ENCODE results near the gene KRT6B.

The KRT6B gene

GRCh38 chr12:52435659-52435999 is 16.3 kb downstream of the KRT6B start:
- DNase-seq = no peak

DNA sequence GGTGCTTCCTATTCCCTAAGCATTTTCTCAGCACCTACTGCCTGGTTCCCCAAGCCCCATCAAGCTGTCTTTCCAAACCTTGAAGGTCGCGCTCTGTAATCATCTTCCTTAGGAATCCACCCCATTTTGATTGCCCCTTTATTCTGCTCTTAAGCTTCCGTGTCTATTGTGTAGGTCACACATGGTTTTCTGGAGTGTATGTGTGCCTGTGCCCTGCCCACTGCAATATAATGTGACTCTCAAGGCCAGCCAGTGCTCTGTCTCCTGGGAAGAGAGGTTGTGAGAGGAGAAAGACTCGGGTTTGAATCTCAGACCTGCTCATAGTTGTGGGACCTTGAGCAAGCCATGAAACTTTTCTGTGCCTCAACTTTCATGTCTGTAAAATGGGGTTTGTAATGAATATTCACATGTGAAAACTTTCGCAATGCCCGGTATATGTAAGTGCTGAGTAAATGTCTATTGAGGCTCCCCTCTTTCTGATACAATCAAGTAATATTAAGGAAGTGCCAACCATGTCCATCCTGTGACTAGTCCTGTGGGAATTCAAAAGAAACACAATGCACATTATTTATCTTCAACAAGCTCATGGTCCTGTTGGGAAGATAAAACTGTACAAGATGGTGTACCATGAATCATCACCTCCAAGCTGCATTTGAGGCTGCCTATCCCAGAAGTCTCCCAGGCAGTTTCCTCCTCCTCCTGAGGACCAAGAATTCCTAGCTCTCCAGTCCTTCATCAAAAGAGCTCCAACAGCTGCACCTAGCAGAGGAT is 17.0 kb downstream of the KRT6B start:
- DNase-seq = no peak

GRCh38 chr12:52434081-52434733 is 17.7 kb downstream of the KRT6B start, which contains the start of gene KRT75:
Gene KRT75, minus strand, starts transcription at chr12:52434371. Its CDS starts 67 bp downstream, at chr12:52434304.
- no peak for DNase-seq

- DNase-seq = no peak
Measured at GRCh38 chr12:52433501-52434080, 18.4 kb downstream of the KRT6B start.

GRCh38 chr12:52432559-52433207 is 19.3 kb downstream of the KRT6B start:
- DNase-seq = no peak

DNA sequence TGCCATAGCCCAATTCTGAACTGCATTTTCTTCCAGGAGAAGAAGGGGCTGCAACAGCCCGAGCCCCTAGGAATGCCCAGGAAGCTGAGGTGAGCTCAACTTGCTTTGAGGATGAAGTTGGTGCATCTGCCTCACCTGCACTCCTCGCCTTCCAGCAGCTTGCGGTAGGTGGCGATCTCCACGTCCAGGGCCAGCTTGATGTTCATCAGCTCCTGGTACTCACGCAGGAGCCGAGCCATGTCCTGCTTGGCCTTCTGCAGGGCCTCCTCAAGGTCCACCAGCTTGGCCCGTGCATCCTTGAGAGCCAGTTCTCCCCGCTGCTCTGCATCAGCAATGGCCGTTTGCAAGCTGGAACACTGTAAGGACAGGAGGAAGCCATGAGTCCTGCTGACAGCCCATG is 23.8 kb downstream of the KRT6B start:
- DNase-seq = no peak

DNA sequence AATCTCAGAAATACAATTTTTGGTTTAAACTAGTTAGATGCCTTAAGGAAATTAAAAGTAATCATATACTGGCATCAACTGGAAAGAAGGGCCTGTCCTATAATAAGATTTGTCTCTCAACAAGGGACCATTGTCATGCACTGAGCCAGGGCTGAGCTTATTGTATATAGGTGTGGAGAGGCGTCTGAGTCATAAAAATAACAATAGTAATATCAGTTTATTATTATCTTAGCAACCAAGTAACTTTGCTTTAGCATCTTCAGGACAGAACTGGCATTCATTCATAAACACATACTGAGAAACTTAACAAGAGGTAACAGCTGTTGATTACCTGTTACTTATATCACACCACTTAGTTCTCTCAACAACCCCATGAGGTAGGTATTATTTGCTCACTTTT is 24.9 kb downstream of the KRT6B start:
- DNase-seq = no peak

DNA sequence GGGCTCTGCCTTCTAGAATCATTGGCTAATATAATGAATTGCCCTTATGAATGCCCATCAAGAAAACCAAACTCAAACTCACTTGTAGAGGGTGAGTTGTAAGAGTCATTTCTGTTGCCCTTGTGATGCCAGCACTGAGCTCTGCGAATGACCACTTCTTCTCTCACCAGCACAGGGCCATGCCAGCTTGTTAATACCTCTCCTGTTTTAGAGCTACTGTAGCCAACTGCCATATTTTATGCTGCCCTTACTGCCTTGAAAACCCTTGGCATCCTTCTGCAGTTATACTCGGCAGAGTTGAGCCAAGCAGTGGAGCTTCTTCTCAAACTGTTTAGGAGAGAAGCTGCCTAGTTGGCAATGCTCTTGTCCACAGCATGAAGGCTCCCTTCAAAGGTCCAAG is 25.9 kb downstream of the KRT6B start:
- no peak for DNase-seq

DNA sequence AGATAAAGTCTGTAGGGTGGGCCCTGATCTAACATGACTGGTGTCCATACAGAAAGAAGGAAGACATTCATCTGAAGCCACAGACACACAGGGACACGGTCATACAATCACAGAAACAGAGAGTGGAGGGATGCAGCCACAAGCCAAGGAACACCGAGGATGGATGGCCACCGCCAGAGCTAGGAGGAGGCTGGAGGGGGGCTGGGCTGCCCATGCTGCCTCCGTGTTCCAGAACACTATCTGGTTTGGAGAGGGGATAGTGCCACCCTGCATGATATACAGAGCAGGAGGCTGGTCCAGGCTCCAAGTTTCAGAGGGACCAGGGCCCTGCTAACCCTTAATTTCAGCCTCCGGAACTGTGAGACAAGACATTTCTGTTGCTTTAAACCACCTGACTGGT is 26.5 kb downstream of the KRT6B start:
- no peak for DNase-seq

GRCh38 chr12:52423661-52424500 is 28.1 kb downstream of the KRT6B start:
- no peak for DNase-seq

DNA sequence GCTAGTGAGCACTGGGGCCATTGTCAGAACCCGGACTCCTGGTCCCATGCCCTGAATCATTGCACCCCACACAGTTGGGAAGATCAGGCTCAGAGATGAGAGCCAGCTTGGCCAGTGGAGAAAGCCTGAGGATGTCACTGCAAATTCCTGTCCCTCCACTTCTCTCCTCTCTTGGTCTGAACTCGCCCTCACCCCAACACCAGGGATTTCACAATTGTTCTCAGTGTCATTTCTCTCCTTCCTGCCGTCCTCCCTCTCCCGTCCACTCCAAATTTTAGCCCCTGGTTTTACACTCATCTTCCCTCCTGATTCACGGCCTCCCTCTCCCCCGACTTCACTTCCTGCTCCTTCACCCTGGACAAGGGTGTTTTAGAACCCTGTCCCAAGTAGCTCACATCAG is 28.9 kb downstream of the KRT6B start:
- DNase-seq = no peak

DNA sequence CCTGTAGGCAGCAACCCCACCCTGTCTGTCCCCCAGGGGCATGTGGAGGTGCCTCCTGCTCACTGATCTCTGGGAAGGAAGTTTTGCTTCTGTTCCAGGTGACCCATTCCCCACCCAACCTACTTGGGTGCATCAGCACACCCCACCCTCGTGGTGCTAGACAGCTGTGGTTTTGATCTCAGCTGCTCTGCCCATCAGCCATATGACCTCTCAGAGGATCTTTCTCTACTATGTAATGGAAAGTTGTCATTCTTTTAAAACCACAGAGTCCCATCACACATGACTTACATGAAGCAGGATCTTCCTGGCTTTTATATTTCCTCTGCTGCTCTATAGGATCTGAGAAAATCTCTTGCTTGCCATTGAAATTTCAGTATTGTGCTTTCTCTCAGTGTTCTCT is 32.3 kb downstream of the KRT6B start:
- DNase-seq = no peak

GRCh38 chr12:52418576-52419110 is 33.3 kb downstream of the KRT6B start:
- no peak for DNase-seq

- DNase-seq = no peak
Measured at GRCh38 chr12:52417740-52418139, 34.2 kb downstream of the KRT6B start.

DNA sequence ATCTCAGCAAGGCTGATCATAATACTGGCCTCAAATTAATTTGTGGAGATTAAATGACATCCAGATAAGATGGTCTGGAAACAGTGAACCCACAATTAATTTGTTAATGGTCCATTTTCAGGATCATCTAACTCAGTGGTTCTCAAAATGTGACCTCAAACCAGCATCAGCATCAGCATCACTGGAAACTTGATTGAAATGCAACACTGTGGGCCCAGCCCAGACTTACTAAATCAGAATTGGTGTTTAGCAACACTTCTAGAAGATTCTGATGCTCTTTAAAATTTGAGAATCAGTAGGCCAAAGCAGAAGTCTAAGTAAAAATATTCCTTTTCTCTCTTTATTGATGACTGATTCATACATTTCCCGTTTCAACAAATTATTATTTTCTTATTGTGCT is 35.2 kb downstream of the KRT6B start:
- DNase-seq = no peak

- DNase-seq = no peak
Measured at GRCh38 chr12:52415870-52416750, 35.8 kb downstream of the KRT6B start.

DNA sequence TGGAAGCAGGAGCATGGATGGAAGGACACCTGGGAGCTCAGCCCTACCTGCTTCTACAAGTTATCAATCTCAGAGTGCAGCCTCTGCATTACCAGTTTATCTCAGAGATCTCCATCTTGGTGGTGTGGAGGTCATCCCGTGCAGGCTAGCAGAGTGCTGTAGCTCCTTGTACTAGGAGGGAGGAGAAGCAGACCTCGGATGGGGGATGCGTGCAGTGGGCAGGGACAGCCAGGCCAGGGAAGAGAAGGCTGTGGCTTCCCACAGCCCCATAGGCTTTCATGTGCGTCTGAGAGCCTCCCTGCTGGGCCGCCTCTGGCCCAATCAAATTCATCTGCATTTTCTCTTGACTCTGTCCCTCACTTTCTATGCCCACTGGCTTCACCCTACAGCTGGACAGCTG is 37.0 kb downstream of the KRT6B start:
- DNase-seq = no peak

GRCh38 chr12:52413782-52414345 is 38.1 kb downstream of the KRT6B start:
- no peak for DNase-seq

DNA sequence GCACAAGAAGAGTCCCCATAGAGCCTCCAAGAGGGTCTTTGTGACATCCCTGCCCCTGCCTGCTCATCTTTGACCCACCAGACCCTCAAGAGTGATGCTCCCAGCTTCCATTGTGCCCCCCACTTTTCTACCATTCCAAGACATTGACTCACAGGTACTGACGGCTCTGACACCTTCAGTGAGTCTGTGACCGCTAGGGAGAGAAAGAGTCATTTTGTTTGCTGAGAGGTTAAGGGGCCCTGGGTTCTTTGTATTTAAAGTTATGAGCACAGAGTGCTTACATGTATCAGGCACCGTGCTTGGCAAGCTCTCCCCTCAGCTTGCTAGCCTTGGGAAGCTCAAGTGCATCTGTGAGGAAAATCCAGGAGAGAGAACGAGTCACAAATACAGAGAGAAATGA is 38.7 kb downstream of the KRT6B start:
- DNase-seq = no peak

GRCh38 chr12:52411815-52412214 is 40.1 kb downstream of the KRT6B start:
- DNase-seq = no peak
